HG03135 (cell line): ENCODE measurements around the gene C16orf54.
A peak's percentile ranks its signal among the peaks of the same experiment; 100 is the strongest.
"Not testable (repeated sequence)": the region's sequence is repeated elsewhere in the genome, so short reads cannot be mapped to it uniquely, and the experiment has no call there.

ENCODE experiments used
- ATAC-seq: cut with Tn5 transposase; IDR thresholded peaks from one replicate; pipeline ENCODE4 v1.9.1; 2021; ENCODE audit warnings: mild to moderate bottlenecking, moderate library complexity; ENCODE audit not compliant: unreplicated experiment

C16orf54 gene

DNA sequence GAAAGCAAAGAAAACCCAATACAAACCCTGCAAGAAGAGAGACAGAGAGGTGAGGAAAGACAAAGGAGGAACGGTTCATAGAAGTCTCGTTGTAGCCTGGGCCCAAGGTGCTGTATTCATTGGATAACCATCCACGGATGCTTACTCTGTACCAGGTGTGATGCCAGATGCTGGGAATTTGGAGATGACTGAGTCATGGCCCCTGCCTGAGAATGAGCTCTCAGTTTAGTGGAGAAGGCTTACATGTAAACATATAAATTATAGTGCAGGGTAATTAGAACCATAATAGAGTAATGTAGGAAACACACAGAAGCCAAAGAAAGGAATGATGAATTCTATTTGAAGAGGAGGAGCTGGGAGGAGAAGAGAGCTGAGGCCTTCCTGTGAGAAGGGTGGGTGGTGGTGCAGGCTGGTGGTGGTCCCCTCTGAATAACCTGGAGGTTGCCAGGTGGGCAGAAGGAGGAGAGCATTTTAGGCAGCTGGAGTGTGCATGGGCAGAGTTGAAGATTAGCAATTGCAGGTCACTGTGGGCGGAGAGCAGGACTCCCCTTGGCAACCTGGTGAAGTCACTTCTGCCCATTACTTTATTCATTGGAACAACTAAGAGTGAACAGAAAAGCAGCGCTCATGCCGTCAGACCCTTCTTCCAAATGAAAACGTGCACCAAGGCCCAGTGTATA lies 24.6 kb upstream of the C16orf54 start:
- ATAC-seq, result no peak

DNA sequence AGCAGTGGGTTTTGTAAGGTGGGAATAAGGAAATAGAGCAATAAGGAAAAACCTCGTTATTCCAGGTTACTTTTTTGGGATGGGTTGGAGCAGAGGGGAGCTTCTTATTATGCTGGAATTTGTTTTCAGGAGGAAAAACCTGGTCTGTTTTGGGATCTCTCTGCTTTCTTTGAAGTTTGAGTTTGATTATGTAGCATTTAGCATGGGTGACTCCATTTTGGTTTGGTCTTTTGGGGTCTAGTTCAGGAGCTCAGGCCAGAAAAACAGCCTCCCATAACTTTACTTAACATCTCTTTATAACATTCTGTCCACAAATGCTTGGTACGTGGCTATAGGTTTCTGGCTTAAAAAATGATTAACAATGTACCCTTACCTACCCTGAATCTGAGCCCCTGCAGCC lies 23.7 kb upstream of the C16orf54 start:
- no peak for ATAC-seq

DNA sequence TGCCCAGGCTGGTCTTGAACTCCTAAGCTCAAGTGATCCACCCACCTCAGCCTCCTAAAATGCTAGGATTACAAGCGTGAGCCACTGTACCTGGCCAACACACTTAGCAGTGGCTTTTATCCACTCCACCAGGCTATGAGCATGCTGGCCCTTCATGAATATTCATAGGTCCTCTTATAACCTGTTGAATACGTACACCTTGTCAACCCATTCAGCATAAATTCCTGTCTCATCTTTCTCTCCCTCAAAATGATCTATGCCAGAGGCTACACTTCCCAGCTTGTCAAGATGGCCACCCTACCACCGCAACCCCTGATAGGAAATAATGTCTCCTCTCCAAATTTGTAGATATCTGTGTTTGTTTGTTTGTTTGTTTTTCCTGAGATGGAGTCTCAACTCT lies 21.3 kb upstream of the C16orf54 start:
- no peak for ATAC-seq

DNA sequence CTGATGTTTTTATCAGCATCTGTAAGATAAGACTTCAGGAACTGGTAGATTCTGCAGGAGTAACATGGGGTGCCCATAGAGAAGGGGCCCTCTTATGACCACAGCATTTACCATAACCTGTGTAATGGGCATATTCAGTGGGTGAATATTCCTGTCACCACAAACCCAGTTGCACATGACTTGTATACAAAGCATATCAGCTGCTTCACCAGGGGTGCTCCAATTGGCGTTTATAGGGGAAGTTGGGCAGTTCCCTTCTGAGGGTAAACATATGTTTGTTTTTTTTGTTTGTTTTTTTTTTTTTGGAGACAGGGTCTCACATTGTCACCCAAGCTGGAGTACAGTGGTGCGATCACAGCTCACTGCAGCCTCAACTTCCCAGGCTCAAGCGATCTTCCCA lies 20.8 kb upstream of the C16orf54 start:
- ATAC-seq, result no peak

DNA sequence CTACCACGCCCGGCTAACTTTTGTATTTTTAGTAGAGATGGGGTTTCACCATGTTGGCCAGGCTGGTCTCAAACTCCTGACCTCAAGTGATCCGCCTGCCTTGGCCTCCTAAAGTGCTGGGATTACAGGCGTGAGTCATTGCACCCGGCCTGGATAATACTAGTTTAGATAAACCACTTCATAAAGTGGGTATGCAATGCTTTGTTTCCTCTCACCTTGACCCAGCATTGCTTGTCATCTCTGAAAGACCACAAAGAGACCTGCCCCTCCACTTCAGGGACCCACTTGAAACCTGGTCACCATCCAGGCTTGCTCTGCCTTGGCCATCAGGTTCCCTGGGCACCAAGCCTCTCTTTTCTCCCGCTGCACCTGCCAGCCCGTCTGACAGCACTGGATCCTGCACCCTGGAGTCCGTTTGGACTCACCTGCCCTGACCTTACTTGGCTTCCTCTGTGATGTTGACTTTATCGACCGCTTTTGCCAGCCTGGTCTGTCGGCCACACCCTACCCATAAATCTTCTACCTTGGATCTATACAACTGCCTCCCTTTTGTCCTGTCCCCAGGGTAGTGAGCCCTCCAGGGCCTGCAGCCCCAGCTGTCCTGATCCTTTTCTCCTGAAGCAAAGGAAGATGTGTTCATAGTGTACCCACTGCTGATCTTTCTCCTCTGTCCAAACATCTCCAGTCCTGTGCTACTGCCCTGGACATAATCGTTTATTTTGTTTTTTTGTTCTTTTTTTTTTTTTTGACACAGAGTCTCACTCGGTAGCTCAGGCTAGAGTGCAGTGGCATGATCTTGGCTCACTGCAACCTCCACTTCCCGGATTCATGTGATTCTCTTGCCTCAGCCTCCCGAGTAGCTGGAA lies 19.6 kb upstream of the C16orf54 start:
- ATAC-seq, result no peak

DNA sequence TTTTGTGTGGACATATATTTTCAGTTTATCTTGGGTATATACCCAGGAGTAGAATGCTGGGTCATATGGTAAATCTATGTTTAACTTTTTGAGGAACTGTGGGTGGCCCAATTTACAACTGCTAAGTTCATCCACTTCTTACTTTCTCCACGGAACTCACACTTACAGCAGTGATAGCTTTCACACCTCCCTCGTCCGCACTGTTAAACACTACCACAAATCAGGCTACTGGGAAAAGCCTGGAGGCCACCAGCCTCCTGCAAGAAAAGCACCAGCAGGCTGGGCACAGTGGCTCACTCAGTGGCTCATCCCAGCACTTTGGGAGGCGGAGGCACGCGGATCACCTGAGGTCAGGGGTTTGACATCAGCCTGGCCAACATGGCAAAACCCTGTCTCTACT lies 17.5 kb upstream of the C16orf54 start:
- ATAC-seq, result no peak

DNA sequence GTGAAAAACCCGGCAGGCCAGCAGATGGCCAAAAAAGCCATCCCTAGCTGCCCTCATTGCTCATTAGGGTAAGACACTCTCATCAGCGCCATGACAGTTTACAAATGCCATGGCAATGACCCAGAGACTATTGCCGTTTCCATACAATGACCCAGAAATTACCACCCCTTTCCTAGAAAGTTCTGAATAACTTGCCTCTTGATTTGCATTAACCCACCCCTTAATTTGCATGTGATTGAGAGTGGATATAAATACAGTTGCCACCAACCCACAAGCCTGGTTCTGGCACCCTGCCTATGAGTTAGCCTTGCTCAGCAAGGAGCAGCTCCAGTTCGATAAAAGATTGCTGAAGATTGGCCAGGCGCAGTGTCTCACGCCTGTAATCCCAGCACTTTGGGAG lies 16.1 kb upstream of the C16orf54 start:
- ATAC-seq, result no peak

DNA sequence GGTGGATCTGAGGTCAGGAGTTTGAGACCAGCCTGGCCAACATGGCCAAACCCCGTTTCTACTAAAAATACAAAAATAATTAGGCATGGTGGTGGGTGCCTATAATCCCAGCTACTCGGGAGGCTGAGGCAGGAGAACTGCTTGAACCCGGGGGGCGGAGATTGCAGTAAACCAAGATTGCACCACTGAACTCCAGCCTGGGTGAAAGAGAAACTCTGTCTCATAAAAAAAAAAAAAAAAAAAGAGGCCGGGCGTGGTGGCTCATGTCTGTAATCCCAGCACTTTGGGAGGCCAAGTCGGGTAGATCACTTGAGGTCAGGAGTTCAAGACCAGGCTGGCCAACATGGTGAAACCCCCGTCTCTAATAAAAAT lies 15.5 kb upstream of the C16orf54 start:
- ATAC-seq, result not testable (repeated sequence)

DNA sequence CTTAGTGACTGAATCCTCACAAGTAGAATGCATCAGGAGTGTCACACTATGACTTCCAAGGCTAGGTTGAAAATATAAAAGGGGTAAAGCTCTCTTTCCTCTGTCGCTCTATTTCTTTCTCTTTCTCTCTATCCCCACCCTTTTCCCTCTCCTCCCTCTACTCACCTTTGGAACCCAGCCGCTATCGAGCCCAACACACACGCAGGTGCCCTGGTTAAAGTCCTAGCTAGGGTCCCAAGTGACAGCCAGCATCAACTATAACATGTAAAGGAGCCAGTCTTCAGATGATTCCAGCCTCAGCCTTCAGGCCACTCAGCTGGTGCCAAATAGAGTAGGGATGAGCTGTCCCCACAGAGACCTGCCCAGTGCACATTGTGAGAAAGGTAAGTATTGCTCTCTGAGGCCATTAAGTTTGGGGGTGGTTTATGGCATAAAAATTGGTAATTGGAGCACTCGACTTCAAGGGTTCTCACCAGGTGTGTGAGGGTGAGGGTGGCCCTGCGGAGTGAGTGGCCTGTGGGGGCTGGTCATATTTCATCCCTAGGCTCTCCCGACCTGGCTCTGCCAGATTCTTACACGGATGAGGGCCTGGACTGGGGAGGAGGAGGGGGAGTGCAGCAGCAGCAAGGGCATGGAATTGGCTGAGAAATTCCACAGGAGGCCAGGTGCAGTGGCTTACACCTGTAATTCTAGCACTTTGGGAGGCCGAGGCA lies 14.9 kb upstream of the C16orf54 start:
- no peak for ATAC-seq

DNA sequence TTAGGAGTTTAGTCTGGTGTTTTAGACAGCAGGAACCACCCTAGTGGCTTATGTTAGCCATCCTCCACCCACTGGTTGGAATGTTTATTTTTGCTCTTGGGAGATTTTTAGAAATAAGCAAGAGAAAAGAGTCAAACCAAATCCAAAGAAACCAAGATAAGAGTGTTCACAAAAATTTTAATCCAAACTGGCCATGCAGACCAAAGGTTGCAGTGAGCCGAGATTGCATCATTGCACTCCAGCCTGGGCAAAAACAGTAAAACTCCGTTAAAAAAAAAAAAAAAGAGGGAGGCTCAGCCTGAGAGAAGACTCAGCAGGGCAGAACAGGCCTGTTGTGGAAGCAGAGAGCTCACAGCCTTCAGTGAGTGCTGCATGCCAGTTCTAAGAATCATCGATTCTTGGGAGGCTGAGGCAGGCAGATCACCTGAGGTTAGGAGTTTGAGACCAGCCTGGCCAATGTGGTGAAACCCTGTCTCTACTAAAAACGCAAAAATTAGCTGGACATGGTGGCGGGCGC lies 12.2 kb upstream of the C16orf54 start:
- ATAC-seq, result no peak

DNA sequence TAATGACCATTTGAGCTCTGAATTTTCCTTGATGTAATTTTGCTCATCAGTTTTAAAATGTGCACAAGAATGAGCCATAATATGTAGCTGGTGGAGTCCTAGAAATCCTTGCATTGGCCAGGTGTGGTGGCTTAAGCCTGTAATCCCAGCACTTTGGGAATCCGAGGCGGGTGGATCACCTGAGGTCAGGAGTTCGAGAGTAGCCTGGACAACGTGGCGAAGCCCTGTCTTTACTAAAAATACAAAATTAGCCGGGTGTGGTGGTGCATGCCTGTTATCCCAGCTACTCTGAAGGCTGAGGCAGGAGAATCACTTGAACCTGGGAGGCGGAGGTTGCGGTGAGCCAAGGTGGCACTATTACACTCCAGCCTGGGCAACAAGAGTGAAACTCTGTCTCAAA lies 11.3 kb upstream of the C16orf54 start:
- not testable (repeated sequence) for ATAC-seq

DNA sequence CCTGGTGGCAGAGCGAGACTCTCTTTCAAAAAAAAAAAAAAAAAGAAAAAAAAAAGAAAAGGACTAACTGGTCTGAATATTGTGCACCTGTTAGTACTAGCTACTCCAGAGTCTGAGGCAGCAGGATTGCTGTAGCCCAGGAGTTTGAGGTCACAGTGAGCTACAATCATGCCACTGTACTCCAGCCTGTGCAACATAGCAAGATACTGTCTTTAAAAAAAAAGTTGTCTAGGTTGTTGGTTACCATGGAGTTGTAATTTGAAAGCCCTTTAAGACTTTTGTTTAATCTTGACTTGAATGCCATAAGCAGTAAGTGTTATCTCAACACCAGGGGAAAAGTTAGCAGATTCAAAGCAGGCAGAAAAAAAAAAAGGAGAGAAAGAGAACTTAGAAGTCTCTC lies 10.9 kb upstream of the C16orf54 start:
- ATAC-seq, result no peak

DNA sequence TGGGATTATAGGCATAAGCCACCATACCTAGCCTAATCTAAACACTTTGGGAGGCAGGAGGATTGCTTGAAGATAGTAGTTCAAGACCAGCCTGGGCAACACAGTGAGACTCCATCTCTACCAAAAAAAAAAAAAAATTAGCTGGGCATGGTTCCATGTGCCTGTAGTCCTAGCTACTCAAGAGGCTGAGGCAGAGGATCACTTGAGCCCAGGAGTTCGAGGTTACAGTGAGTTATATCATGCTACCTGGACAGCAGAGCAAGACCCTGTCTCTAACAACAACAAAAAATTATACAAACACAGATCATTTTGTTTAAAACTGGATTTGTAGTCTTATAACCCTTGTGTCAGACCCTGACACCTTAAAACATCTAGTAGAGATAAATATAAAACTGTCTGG lies 7.7 kb upstream of the C16orf54 start:
- ATAC-seq, result no peak

DNA sequence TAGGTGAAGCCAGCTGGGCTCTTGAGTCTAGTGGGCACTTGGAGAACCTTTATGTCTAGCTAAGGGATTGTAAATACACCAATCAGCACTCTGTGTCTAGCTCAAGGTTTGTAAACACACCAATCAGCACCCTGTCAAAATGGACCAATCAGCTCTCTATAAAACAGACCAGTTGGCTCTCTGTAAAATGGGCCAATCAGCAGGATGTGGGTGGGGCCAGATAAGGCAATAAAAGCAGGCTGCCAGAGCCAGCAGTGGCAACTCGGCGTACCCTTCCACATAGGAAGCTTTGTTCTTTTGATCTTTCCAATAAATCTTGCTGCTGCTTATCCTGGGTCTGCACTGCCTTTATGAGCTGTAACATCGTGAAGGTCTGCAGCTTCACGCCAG lies 3.0 kb upstream of the C16orf54 start:
- ATAC-seq, result not testable (repeated sequence)

DNA sequence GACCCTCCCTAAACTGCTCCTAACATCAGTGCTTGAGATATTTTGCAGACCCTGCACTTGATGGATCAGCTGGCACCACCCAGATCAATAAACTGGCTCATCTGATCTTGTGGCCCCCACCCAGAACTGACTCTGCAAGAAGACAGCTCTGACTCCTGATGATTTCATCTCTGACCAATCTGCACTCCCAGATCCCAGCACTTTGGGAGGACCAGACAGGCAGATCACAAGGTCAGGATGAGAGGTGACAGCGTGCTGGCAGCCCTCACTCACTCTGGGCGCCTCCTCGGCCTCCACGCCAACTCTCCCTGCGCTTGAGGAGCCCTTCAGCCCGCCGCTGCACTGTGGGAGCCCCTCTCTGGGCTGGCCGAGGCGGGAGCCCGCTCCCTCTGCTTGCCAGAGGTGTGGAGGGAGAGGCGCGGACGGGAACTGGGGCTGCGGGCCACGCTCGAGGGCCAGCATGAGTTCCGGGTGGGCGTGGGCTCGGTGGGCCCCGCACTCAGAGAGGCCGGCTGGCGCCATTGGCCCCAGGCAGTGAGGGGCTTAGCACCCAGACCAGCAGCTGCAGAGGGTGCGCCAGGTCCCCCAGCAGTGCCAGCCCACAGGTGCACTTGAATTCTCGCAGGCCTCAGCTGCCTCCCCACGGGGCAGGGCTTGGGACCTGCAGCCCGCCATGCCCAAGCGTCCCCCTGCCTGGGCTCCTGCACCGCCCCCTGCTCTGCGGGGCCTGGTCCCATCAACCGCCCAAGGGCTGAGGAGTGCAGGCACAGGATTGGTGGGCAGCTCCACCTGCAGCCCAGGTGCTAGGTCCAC lies 2.4 kb upstream of the C16orf54 start:
- no peak for ATAC-seq

DNA sequence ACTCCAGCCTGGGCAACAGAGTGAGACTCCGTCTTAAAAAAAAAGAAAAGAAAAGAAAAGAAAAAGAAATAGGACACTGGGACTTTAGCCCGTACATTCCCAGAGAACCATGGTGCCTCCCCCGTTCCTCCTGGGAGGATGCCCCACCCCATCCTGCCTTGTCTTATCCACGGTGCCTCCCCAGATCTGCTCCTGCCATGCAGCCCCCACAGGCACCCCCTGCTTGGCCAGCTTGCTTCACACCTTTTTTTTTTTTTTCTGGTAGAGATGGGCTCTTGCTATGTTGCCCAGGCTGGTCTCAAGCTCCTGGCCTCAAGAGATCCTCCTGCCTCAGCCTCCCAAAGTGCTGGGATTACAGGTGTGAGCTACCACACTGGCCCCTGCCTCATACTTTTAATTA lies 728 bp upstream of the C16orf54 start:
- ATAC-seq, result not testable (repeated sequence)

DNA sequence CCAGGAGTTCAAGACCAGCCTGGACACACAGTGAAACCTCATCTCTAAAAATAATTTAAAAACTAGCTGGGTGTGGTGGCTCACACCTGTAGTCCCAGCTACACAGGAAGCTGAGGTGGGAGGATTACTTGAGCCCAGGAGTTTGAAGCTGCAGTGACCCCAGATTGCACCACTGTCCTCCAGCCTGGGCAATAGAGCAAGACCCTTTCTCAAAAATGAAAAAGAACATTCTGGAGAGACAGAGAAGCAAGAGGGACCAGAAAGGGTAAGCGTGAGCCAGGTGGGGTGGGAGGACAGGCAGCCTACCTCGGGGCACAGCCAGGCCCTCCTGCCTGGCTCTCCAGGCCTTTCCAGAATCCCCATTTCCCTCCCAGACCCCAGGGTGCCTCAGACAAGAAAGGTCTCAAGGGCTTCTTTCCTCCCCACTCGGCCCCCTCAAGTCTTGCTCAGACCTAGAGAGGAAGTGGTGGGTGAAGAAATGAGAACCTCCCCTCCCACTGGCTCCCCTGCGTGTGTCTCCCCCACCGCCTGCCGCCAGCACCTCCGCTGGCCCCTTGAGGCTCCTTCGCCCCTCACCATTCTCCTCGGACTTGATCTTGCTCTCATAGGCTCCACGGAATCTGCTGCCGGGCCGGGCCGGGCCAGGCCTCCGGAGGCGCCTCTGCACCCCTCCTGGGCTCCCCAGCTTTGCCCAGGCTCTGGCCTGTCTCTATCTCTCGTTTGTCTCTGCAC lies 503 bp downstream of the C16orf54 start:
- ATAC-seq, result peak; percentile 44

DNA sequence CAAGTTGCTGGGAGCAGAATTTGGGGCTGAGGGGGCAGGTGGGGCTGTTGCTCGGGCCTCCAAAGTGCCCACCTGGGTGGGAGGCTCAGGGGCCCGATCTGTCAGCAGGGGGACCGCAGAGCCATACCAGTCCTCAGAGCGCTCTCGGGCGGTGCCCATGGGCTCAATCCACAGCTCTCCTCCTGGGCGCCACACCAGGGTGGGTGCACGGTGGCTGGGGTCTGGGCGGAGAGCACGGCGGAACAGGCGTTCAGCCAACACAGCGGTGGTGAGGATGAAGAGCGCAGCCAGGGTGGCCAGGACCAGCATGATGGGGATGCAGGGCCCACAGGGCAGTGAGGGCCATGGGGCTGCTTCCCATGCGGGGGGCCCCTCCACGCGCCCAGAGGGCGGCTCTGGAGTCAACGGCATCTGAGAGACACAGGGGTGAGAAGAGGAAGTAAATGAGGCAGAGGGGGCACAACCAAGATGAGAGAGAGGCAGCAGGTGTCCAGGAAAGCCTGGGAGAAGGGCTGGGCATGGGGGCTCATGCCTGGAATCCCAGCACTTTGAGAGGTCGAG lies 1.2 kb downstream of the C16orf54 start:
- no peak for ATAC-seq

DNA sequence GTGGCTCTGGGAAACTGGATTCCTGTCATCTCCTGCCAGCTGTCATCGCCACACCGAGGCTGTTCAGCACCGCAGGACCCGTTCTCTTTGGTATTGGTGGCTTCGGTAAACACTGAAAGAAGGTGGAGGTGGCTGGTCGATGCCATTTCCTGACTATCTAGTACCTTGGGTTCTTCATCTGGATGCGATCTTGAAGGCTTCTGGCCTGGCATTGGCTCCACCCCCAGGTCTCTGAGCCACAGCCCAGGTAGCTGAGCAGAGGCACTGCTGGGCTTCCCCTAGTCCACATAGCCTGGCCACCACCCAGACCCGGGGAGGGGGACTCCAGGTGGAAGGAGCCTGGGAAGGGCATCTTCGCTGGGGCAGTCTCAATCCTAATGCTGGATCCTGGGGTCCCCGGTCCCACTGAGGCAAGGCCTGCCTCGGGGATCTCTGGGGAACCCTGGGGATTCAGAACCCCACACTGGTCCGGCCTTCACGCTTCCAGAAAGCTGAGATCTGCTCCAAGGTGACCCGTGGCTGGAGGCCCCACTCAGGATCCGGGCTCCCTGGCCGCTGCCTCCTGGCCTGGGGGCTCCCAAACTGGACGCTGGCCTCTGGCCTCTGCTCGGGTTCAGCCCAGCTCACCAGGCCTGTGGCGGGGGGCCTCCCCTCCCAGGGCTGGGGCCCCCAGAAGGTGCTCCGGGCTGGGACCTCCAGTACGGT lies 1.8 kb downstream of the C16orf54 start:
- ATAC-seq, result no peak
